ENCODE measurements around the gene RNASE8.

Gene RNASE8

GRCh38 chr14:21103411-21103709 is 45.7 kb downstream of the RNASE8 start:
- H3K4me1 ChIP-seq = peaks cover 35% of the 10 kb centered on the region

DNA sequence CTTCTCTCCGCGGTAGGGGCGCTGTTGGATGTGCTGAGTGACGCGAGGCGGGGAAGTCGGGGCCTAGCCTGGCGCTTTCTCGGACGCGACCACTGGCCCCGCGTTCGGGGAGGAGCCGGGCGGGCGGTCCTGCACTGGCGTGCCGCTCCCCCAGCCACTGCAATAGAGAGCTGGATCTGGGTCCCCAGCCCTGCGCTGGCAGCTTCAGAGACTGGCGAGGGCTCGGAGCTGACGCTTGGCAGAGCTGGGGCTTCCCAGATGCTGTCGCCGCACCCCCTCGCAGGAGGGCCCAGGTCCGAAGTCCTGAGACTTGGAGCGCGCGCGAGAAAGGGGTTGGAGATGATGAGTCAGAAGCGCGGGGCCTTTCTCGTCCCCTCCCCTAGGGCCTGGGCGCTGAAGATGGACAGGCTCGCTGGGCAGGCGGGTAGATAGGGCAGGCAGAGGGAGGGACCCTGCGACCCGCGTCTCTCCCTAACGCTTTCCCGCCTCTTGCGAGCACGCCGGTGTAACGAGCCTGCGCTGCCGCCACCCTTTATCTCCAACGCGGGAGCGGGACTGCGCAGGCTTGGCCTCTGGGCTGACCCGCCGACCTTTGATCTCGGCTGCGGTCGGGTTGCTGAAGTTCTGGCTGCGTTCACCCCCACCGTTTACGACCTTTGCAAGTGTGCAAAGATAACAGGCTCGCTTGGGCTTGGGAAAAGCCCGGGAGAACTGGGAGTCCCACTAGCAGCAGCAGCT is 46.3 kb downstream of the RNASE8 start:
- Histone ChIP-seq H3K4me1 (peaks cover 35% of the 10 kb centered on the region), H3K9me3 (no peaks in the 10 kb centered on the region), H3K4me3 (ENCODE audit: low read depth, low read length) (peak overlapping the region; percentile 78), H3K36me3 (no peaks in the 10 kb centered on the region), H3K27me3 (no peaks in the 10 kb centered on the region)
- DNase-seq = peak; percentile 96
- TF ChIP-seq, protein P1, sequence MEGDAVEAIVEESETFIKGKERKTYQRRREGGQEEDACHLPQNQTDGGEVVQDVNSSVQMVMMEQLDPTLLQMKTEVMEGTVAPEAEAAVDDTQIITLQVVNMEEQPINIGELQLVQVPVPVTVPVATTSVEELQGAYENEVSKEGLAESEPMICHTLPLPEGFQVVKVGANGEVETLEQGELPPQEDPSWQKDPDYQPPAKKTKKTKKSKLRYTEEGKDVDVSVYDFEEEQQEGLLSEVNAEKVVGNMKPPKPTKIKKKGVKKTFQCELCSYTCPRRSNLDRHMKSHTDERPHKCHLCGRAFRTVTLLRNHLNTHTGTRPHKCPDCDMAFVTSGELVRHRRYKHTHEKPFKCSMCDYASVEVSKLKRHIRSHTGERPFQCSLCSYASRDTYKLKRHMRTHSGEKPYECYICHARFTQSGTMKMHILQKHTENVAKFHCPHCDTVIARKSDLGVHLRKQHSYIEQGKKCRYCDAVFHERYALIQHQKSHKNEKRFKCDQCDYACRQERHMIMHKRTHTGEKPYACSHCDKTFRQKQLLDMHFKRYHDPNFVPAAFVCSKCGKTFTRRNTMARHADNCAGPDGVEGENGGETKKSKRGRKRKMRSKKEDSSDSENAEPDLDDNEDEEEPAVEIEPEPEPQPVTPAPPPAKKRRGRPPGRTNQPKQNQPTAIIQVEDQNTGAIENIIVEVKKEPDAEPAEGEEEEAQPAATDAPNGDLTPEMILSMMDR (IDR thresholded peaks at IDR 0.05; ENCODE audit: low read depth, low read length) = peak; percentile 73

More at GRCh38 chr14:21103411-21103709, 45.7 kb downstream of the RNASE8 start:
- peak overlapping the region; percentile 78 for H3K4me3 ChIP-seq (ENCODE audit: low read depth, low read length)
- no peaks in the 10 kb centered on the region for H3K9me3 ChIP-seq
- H3K36me3 ChIP-seq = no peaks in the 10 kb centered on the region
- H3K27me3 ChIP-seq = no peaks in the 10 kb centered on the region
- TF ChIP-seq, protein P1 (IDR thresholded peaks at IDR 0.05; ENCODE audit: low read depth, low read length) = no peak
- no peak for DNase-seq

DNA sequence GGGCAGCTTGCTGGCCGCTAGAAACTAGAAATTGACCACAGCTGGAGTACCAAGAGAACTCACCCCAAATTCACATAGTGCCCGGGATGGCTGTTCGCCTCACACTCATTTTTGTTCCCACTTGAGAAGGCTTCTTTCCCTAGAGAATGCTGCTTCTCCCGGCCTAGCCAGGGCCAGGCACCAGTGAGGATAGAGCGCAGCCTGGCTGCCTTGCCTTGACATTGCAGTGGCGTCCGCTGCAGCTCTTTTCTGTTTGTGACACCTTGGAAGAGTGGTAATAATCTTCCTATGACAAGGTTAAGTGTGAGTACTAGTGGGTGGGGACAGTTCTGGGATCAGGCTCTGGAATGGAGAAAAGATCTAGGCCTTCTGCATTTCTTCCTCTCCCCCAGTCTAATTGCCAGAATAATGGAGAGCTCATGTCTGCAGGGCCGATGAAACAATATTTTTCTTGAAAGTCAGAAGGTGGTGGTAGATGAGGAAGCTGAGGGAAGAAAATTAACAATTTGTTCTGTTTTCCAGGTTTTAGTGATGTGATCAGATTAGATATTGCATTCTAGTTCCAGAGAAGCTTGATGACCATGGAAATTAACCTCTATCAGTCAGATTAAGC is 46.9 kb downstream of the RNASE8 start:
- no peaks in the 10 kb centered on the region for H3K9me3 ChIP-seq
- peak; percentile 84 for DNase-seq
- no peaks in the 10 kb centered on the region for H3K36me3 ChIP-seq
- TF ChIP-seq, protein P1 (IDR thresholded peaks at IDR 0.05; ENCODE audit: low read depth, low read length) = peak; percentile 99
- no peaks in the 10 kb centered on the region for H3K27me3 ChIP-seq
- H3K4me1 ChIP-seq = peaks cover 28% of the 10 kb centered on the region
- H3K4me3 ChIP-seq (ENCODE audit: low read depth, low read length) = peak overlapping the region; percentile 78

- H3K9me3 ChIP-seq = no peaks in the 10 kb centered on the region
- TF ChIP-seq, protein P1 (IDR thresholded peaks at IDR 0.05; ENCODE audit: low read depth, low read length) = no peak
- H3K4me3 ChIP-seq (ENCODE audit: low read depth, low read length) = no peak overlapping the region
- H3K4me1 ChIP-seq = peaks cover 25% of the 10 kb centered on the region
- DNase-seq = no peak
- H3K36me3 ChIP-seq = no peaks in the 10 kb centered on the region
- no peaks in the 10 kb centered on the region for H3K27me3 ChIP-seq
These were observed 47.5 kb downstream of the RNASE8 start for GRCh38 chr14:21105095-21105494.

DNA sequence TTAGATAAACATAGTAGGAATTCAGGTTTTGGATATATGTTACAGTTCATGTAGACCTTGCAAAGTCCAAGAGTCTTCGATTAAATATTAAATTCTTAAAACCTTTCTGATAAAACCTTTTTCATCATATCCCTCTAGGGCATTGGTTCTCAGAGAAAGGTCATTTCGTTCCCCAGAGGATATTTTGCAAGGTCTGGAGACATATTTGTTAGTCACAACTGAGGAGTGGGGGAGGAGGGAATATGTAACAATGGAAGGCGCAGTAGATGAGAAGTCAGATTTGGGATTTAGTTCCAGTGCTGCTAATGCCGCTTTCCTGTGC is 48.5 kb downstream of the RNASE8 start:
- Histone ChIP-seq H3K27me3 (no peaks in the 10 kb centered on the region), H3K4me1 (peaks cover 25% of the 10 kb centered on the region), H3K4me3 (ENCODE audit: low read depth, low read length) (peak overlapping the region; percentile 43), H3K9me3 (no peaks in the 10 kb centered on the region), H3K36me3 (no peaks in the 10 kb centered on the region)
- TF ChIP-seq, protein P1 (IDR thresholded peaks at IDR 0.05; ENCODE audit: low read depth, low read length) = no peak
- peak; percentile 15 for DNase-seq
